Stimulated activated naive B cell treated with anti-CD40 and anti-IgM and Interleukin-4, amounts not matched to agents 10 μg/mL and 1 μg/mL and 100 μg/mL, for 72 hours (primary cell): Measurements from ENCODE around the gene ISYNA1.
A peak's percentile ranks its signal among the peaks of the same experiment; 100 is the strongest.

ENCODE experiments used
- ATAC-seq, 2 donors: fragments of 150-1000 bp; cut with Tn5 transposase; replicated peaks; 2 replicates each; pipeline ENCODE4 v1.10.0; 2021; ENCODE audit warnings: moderate library complexity in 1 of 2
- DNase-seq: peaks from one replicate; pipeline ENCODE4 v3.0.0; 2021
- H3K27ac Mint-ChIP-seq: one replicate; pipeline ENCODE4 v1.8.0; 2022; ENCODE audit warnings: mild to moderate bottlenecking, mixed read lengths
- H3K27me3 Mint-ChIP-seq, 2 donors: one replicate each; pipeline ENCODE4 v1.8.0; 2022; ENCODE audit warnings: mixed read lengths in 2 of 2
- H3K36me3 Mint-ChIP-seq, 2 donors: one replicate each; pipeline ENCODE4 v1.8.0; 2022; ENCODE audit warnings: mixed read lengths in 2 of 2, mild to moderate bottlenecking in 1 of 2
- H3K4me1 Mint-ChIP-seq, 2 donors: one replicate each; pipeline ENCODE4 v1.8.0; 2022; ENCODE audit warnings: mixed read lengths in 2 of 2, mild to moderate bottlenecking in 1 of 2
- H3K4me3 Mint-ChIP-seq, 2 donors: one replicate each; pipeline ENCODE4 v1.8.0; 2022; ENCODE audit warnings: mild to moderate bottlenecking in 2 of 2, mixed read lengths in 2 of 2, moderate library complexity in 1 of 2
- H3K9me3 Mint-ChIP-seq, 2 donors: one replicate each; pipeline ENCODE4 v1.8.0; 2022; ENCODE audit warnings: mixed read lengths in 2 of 2, mild to moderate bottlenecking in 1 of 2

ISYNA1 gene

GRCh38 chr19:18399008-18399407, 38.9 kb downstream of the ISYNA1 start:
- ATAC-seq (no peak), DNase-seq (no peak)
- H3K36me3 Mint-ChIP-seq, result peaks cover 0 to 2% of the 10 kb centered on the region in 2 donors
- H3K27me3 Mint-ChIP-seq, result peaks cover 0 to 6% of the 10 kb centered on the region in 2 donors
- H3K27ac Mint-ChIP-seq, result no peak overlapping the region
- no peak overlapping the region for H3K4me3 Mint-ChIP-seq
- peaks cover 35 to 53% of the 10 kb centered on the region in 2 donors for H3K4me1 Mint-ChIP-seq
- no peaks in the 10 kb centered on the region for H3K9me3 Mint-ChIP-seq

- peak; percentile 86 to 93 for ATAC-seq
- Mint-ChIP-seq H3K36me3 (peaks cover 0 to 2% of the 10 kb centered on the region in 2 donors), H3K4me1 (peaks cover 30 to 53% of the 10 kb centered on the region in 2 donors), H3K9me3 (no peaks in the 10 kb centered on the region), H3K27ac (peak within 1 kb of the TSS; percentile 90), H3K4me3 (peak within 1 kb of the TSS; percentile 69 to 86), H3K27me3 (peaks cover 0 to 6% of the 10 kb centered on the region in 2 donors)
- peak; percentile 64 for DNase-seq
Measured at GRCh38 chr19:18397242-18398202, 40.4 kb downstream of the ISYNA1 start, which contains the start of gene LRRC25. Gene LRRC25 (minus strand): TSS chr19:18397622. CDS start chr19:18396963, 659 bp downstream.

- ATAC-seq, result no peak
- no peaks in the 10 kb centered on the region for H3K9me3 Mint-ChIP-seq
- H3K36me3 Mint-ChIP-seq, result peaks cover 0 to 2% of the 10 kb centered on the region in 2 donors
- H3K4me1 Mint-ChIP-seq, result peaks cover 29 to 50% of the 10 kb centered on the region in 2 donors
- DNase-seq, result no peak
- peak overlapping the region in 1 of 2 donors; percentile 86 for H3K4me3 Mint-ChIP-seq
- no peak overlapping the region for H3K27ac Mint-ChIP-seq
- H3K27me3 Mint-ChIP-seq, result peaks cover 0 to 6% of the 10 kb centered on the region in 2 donors
Measured at GRCh38 chr19:18396471-18397241, 41.3 kb downstream of the ISYNA1 start.

- H3K4me1 Mint-ChIP-seq, result peaks cover 21 to 42% of the 10 kb centered on the region in 2 donors
- H3K9me3 Mint-ChIP-seq, result peaks cover 0 to 4% of the 10 kb centered on the region in 2 donors
- H3K4me3 Mint-ChIP-seq, result peak overlapping the region in 1 of 2 donors; percentile 26
- ATAC-seq, result no peak
- peaks cover 0 to 12% of the 10 kb centered on the region in 2 donors for H3K27me3 Mint-ChIP-seq
- H3K36me3 Mint-ChIP-seq, result peaks cover 9% of the 10 kb centered on the region in 2 donors
- no peak for DNase-seq
- H3K27ac Mint-ChIP-seq, result no peak overlapping the region
Measured at GRCh38 chr19:18393836-18394235, 44.1 kb downstream of the ISYNA1 start.

GRCh38 chr19:18392926-18393325, 45.0 kb downstream of the ISYNA1 start:
- H3K4me1 Mint-ChIP-seq, result peaks cover 22 to 45% of the 10 kb centered on the region in 2 donors
- no peak overlapping the region for H3K27ac Mint-ChIP-seq
- ATAC-seq (no peak), DNase-seq (no peak)
- peaks cover 9% of the 10 kb centered on the region in 2 donors for H3K36me3 Mint-ChIP-seq
- peaks cover 0 to 4% of the 10 kb centered on the region in 2 donors for H3K9me3 Mint-ChIP-seq
- peaks cover 0 to 11% of the 10 kb centered on the region in 2 donors for H3K27me3 Mint-ChIP-seq
- peak overlapping the region in 1 of 2 donors; percentile 57 for H3K4me3 Mint-ChIP-seq

GRCh38 chr19:18392417-18392816, 45.5 kb downstream of the ISYNA1 start:
- peak; percentile 70 to 74 for ATAC-seq
- H3K9me3 Mint-ChIP-seq, result peaks cover 0 to 4% of the 10 kb centered on the region in 2 donors
- peaks cover 0 to 6% of the 10 kb centered on the region in 2 donors for H3K27me3 Mint-ChIP-seq
- DNase-seq, result peak; percentile 54
- H3K4me3 Mint-ChIP-seq, result peak overlapping the region; percentile 14 to 57
- peaks cover 6 to 9% of the 10 kb centered on the region in 2 donors for H3K36me3 Mint-ChIP-seq
- H3K4me1 Mint-ChIP-seq, result peaks cover 18 to 45% of the 10 kb centered on the region in 2 donors
- H3K27ac Mint-ChIP-seq, result no peak overlapping the region

GRCh38 chr19:18391509-18392075, 46.3 kb downstream of the ISYNA1 start:
- H3K36me3 Mint-ChIP-seq, result peaks cover 6 to 9% of the 10 kb centered on the region in 2 donors
- peaks cover 0 to 4% of the 10 kb centered on the region in 2 donors for H3K9me3 Mint-ChIP-seq

GRCh38 chr19:18390065-18390907, 47.6 kb downstream of the ISYNA1 start:
- Mint-ChIP-seq H3K27ac (no peak overlapping the region), H3K4me1 (peaks cover 13 to 58% of the 10 kb centered on the region in 2 donors), H3K27me3 (peaks cover 0 to 17% of the 10 kb centered on the region in 2 donors), H3K9me3 (peaks cover 0 to 4% of the 10 kb centered on the region in 2 donors), H3K4me3 (no peak overlapping the region), H3K36me3 (peaks cover 6 to 9% of the 10 kb centered on the region in 2 donors)
- no peak for ATAC-seq
- no peak for DNase-seq

More at GRCh38 chr19:18391509-18392075, 46.3 kb downstream of the ISYNA1 start:
- DNase-seq (no peak), ATAC-seq (no peak)
- Mint-ChIP-seq H3K4me1 (peaks cover 13 to 45% of the 10 kb centered on the region in 2 donors), H3K4me3 (no peak overlapping the region), H3K27ac (no peak overlapping the region), H3K27me3 (peaks cover 0 to 6% of the 10 kb centered on the region in 2 donors)

- H3K9me3 Mint-ChIP-seq, result peaks cover 0 to 4% of the 10 kb centered on the region in 2 donors
- peaks cover 6 to 9% of the 10 kb centered on the region in 2 donors for H3K36me3 Mint-ChIP-seq
- peaks cover 0 to 22% of the 10 kb centered on the region in 2 donors for H3K27me3 Mint-ChIP-seq
- peaks cover 14 to 58% of the 10 kb centered on the region in 2 donors for H3K4me1 Mint-ChIP-seq
- DNase-seq, result no peak
- no peak overlapping the region for H3K27ac Mint-ChIP-seq
- ATAC-seq, result no peak
- H3K4me3 Mint-ChIP-seq, result no peak overlapping the region
Measured at GRCh38 chr19:18389726-18390064, 48.2 kb downstream of the ISYNA1 start.

GRCh38 chr19:18388960-18389725, 48.8 kb downstream of the ISYNA1 start:
- H3K36me3 Mint-ChIP-seq, result peaks cover 6 to 9% of the 10 kb centered on the region in 2 donors
- DNase-seq, result no peak
- peaks cover 4 to 28% of the 10 kb centered on the region in 2 donors for H3K27me3 Mint-ChIP-seq
- H3K4me1 Mint-ChIP-seq, result peaks cover 14 to 55% of the 10 kb centered on the region in 2 donors
- H3K4me3 Mint-ChIP-seq, result peak overlapping the region in 1 of 2 donors; percentile 85
- no peak for ATAC-seq
- peaks cover 0 to 4% of the 10 kb centered on the region in 2 donors for H3K9me3 Mint-ChIP-seq
- no peak overlapping the region for H3K27ac Mint-ChIP-seq

GRCh38 chr19:18388100-18388959, 49.6 kb downstream of the ISYNA1 start:
- Mint-ChIP-seq H3K4me1 (peaks cover 10 to 49% of the 10 kb centered on the region in 2 donors), H3K9me3 (peaks cover 0 to 4% of the 10 kb centered on the region in 2 donors), H3K4me3 (peak overlapping the region; percentile 78 to 85), H3K27me3 (peaks cover 5 to 30% of the 10 kb centered on the region in 2 donors), H3K27ac (peak overlapping the region; percentile 22), H3K36me3 (peaks cover 6 to 9% of the 10 kb centered on the region in 2 donors)
- ATAC-seq (peak; percentile 88), DNase-seq (peak; percentile 81)
